ENCODE measurements around the gene KCNJ10. TPM values are rescaled to one million over a fixed set of nuclear protein-coding genes. Genes with fewer than 3 reads are reported as not detected.

The KCNJ10 gene
- polyA plus RNA-seq, 1 donor (not counting 4 experiments of a cell fraction or from before 2014, with no cell fraction given), result not detected

- DNase-seq (ENCODE audit: low read depth, low spot score), result no peak
- H3K27ac ChIP-seq (ENCODE audit: control insufficient read depth, insufficient read depth, low read length), result no peak overlapping the region
- H4K20me1 ChIP-seq (ENCODE audit: control insufficient read depth, extremely low read depth, insufficient read depth, low read length), result no peaks in the 10 kb centered on the region
- no peak overlapping the region for H3K4me3 ChIP-seq (ENCODE audit: control insufficient read depth in 2 of 3, extremely low read depth in 1 of 3, insufficient read depth in 2 of 3, low read depth in 1 of 3, low read length in 3 of 3)
- dilution Hi-C loops (cut with MboI; ENCODE audit: extremely low pct_ligation_motif_present, low sequenced_read_pairs), result no loop called here
- no peak for TF ChIP-seq EZH2 (IDR thresholded peaks at IDR 0.05; ENCODE audit: low read length)
- TF ChIP-seq CTCF (optimal IDR thresholded peaks at IDR 0.05 in 1 of 3, IDR thresholded peaks at IDR 0.05 in 1 of 3, conservative IDR thresholded peaks at IDR 0.05 in 1 of 3; ENCODE audit: extremely low read depth in 1 of 3, insufficient read depth in 2 of 3, low read length in 3 of 3), result no peak
- H3K9ac ChIP-seq (ENCODE audit: control insufficient read depth, extremely low read depth, insufficient read depth, low read length), result no peak overlapping the region
- peaks cover 7% of the 10 kb centered on the region for H3K4me1 ChIP-seq (ENCODE audit: control insufficient read depth, extremely low read depth, insufficient read depth, low read length)
- no peaks in the 10 kb centered on the region for H3K27me3 ChIP-seq (ENCODE audit: control insufficient read depth, extremely low read depth, insufficient read depth, low read length)
- H3K9me1 ChIP-seq (ENCODE audit: control insufficient read depth, extremely low read depth, insufficient read depth, low read length), result no peaks in the 10 kb centered on the region
- H2AFZ ChIP-seq (ENCODE audit: control insufficient read depth, low read length), result no peak overlapping the region
- no peak overlapping the region for H3K4me2 ChIP-seq (ENCODE audit: control insufficient read depth, extremely low read depth, insufficient read depth, low read depth, low read length)
- no peaks in the 10 kb centered on the region for H3K36me3 ChIP-seq (ENCODE audit: control insufficient read depth in 2 of 2, extremely low read depth in 1 of 2, insufficient read depth in 2 of 2, low read length in 2 of 2)
- no peaks in the 10 kb centered on the region for H3K9me3 ChIP-seq (ENCODE audit: control insufficient read depth, low read depth, low read length)
- no peak for FAIRE-seq
- no peaks in the 10 kb centered on the region for H3K79me2 ChIP-seq (ENCODE audit: control insufficient read depth, insufficient read depth, low read length)
These were observed 33.9 kb upstream of the KCNJ10 start for GRCh38 chr1:160103658-160104408.

GRCh38 chr1:160101717-160102522, 32.0 kb upstream of the KCNJ10 start:
- no peaks in the 10 kb centered on the region for H3K27me3 ChIP-seq (ENCODE audit: control insufficient read depth, extremely low read depth, insufficient read depth, low read length)
- DNase-seq (ENCODE audit: low read depth, low spot score) (no peak), FAIRE-seq (peak; percentile 23)
- H2AFZ ChIP-seq (ENCODE audit: control insufficient read depth, low read length), result no peak overlapping the region
- H3K4me1 ChIP-seq (ENCODE audit: control insufficient read depth, extremely low read depth, insufficient read depth, low read length), result peaks cover 17% of the 10 kb centered on the region
- no peak overlapping the region for H3K9ac ChIP-seq (ENCODE audit: control insufficient read depth, extremely low read depth, insufficient read depth, low read length)
- dilution Hi-C loops (cut with MboI; ENCODE audit: extremely low pct_ligation_motif_present, low sequenced_read_pairs), result no loop called here
- no peaks in the 10 kb centered on the region for H3K36me3 ChIP-seq (ENCODE audit: control insufficient read depth in 2 of 2, extremely low read depth in 1 of 2, insufficient read depth in 2 of 2, low read length in 2 of 2)
- H3K4me2 ChIP-seq (ENCODE audit: control insufficient read depth, extremely low read depth, insufficient read depth, low read depth, low read length), result no peak overlapping the region
- H3K9me3 ChIP-seq (ENCODE audit: control insufficient read depth, low read depth, low read length), result no peaks in the 10 kb centered on the region
- H4K20me1 ChIP-seq (ENCODE audit: control insufficient read depth, extremely low read depth, insufficient read depth, low read length), result no peaks in the 10 kb centered on the region
- no peaks in the 10 kb centered on the region for H3K9me1 ChIP-seq (ENCODE audit: control insufficient read depth, extremely low read depth, insufficient read depth, low read length)
- no peak overlapping the region for H3K27ac ChIP-seq (ENCODE audit: control insufficient read depth, insufficient read depth, low read length)
- H3K79me2 ChIP-seq (ENCODE audit: control insufficient read depth, insufficient read depth, low read length), result peaks cover 9% of the 10 kb centered on the region
- TF ChIP-seq CTCF (optimal IDR thresholded peaks at IDR 0.05 in 1 of 3, IDR thresholded peaks at IDR 0.05 in 1 of 3, conservative IDR thresholded peaks at IDR 0.05 in 1 of 3; ENCODE audit: extremely low read depth in 1 of 3, insufficient read depth in 2 of 3, low read length in 3 of 3) (no peak), EZH2 (IDR thresholded peaks at IDR 0.05; ENCODE audit: low read length) (no peak)
- no peak overlapping the region for H3K4me3 ChIP-seq (ENCODE audit: control insufficient read depth in 2 of 3, extremely low read depth in 1 of 3, insufficient read depth in 2 of 3, low read depth in 1 of 3, low read length in 3 of 3)

All from keratinocyte (primary cell).